Upper lobe of left lung (tissue), 6 donors: Measurements from ENCODE around the gene PEX5L. TPM values are rescaled to one million over a fixed set of nuclear protein-coding genes. Genes with fewer than 3 reads are reported as not detected.

Experiments
- ATAC-seq, 2 donors: fragments of 200-7000 bp; cut with Tn5 transposase; one replicate each; pipeline ENCODE4 v1.9.1; 2022; ENCODE audit warnings: mild to moderate bottlenecking in 2 of 2, moderate library complexity in 2 of 2; ENCODE audit not compliant: low FRiP score in 2 of 2
- DNase-seq, 2 donors: peaks; one replicate each; pipeline ENCODE4 v3.0.0-alpha.2; 2019 to 2020
- H3K27ac ChIP-seq, 4 donors: fragments of 200-600 bp; sonication (generic); one replicate each; pipeline ENCODE4 v1.5.1; 2016 to 2019
- H3K27me3 ChIP-seq, 4 donors: fragments of 200-600 bp; sonication (generic); one replicate each; pipeline ENCODE4 v1.5.1; 2017 to 2019
- H3K36me3 ChIP-seq, 4 donors: fragments of 200-600 bp; sonication (generic); one replicate each; pipeline ENCODE4 v1.5.1; 2016 to 2019
- H3K4me1 ChIP-seq, 4 donors: fragments of 200-600 bp; sonication (generic); one replicate each; pipeline ENCODE4 v1.5.1; 2018 to 2019
- H3K4me3 ChIP-seq, 4 donors: fragments of 200-600 bp; sonication (generic); one replicate each; pipeline ENCODE4 v1.5.1; 2017 to 2019; ENCODE audit warnings: mild to moderate bottlenecking in 2 of 4, moderate library complexity in 1 of 4
- H3K9me3 ChIP-seq, 4 donors: fragments of 200-600 bp; sonication (generic); one replicate each; pipeline ENCODE4 v1.5.1; 2018 to 2019
- EP300 ChIP-seq, 4 donors: sonication (generic); formaldehyde crosslinking; IDR thresholded peaks; one replicate each; pipeline ENCODE4 v1.5.1; 2017; ENCODE audit warnings: antibody characterized with exemption in 4 of 4, control low read depth in 2 of 4
- POLR2A ChIP-seq, 4 donors: fragments of 450-650 bp; IDR thresholded peaks; one replicate each; pipeline ENCODE4 v1.5.1; 2016 to 2017; ENCODE audit warnings: antibody characterized with exemption in 4 of 4, mild to moderate bottlenecking in 2 of 4
- POLR2AphosphoS5 ChIP-seq, 2 donors: sonication (generic); formaldehyde crosslinking; IDR thresholded peaks; one replicate each; pipeline ENCODE4 v1.5.1; 2017; ENCODE audit warnings: antibody characterized with exemption in 2 of 2
- WGBS, 2 donors: methylation state at CpG; one replicate each; pipeline ENCODE4 v1.1.5; 2017 to 2018; 5-methylcytosine and 5-hydroxymethylcytosine counted together
- total RNA-seq, 6 donors: library from RNA; depleted of rRNA in 4 of 6; stranded (reverse); fragments of >200 nt in 4 of 6; gene quantifications; one replicate each; pipeline versions ENCODE4 v1.1.0 to v1.2.1, GENCODE V29; 2016 to 2021
- TF ChIP-seq, protein P1 (sequence below), 6 experiments: fragments of 450-650 bp in 4 of 6; fragments of 200-600 bp in 2 of 6; sonication (generic) in 2 of 6; IDR thresholded peaks; one replicate each; pipeline ENCODE4 v1.5.1; 2016 to 2019; ENCODE audit warnings: antibody characterized with exemption in 6 of 6
- donor health status: DM: no; HTN: no; CAD: no; lungs with moderate emphysema.
- donor health status: DM: no; HTN: yes; CAD: no; lungs with severe emphysema.

Gene PEX5L
- total RNA-seq, 6 donors from 2014 or later, result not detected

DNA sequence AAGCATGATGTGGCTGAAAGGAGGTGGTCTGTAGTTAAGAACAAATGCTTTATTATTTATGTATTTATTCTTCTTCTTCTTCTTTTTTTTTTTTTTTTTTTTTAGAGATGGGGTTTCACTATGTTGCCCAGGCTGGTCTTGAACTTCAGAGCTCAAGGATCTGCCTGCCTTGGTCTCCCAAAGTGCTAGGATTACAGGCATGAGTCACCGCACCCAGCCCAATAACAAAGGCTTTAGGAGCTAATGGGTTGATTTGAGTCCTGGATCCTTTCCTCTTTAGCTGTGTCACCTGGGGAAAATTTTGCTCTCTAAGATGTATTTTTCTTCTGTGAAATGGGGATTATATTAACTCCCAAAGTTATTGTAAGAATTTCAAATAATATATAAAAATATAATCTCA is 168.8 kb downstream of the PEX5L start:
- 100% methylated on average over 1 of the region's 1 CpG for WGBS, 2 donors
- H3K9me3 ChIP-seq, result no peaks in the 10 kb centered on the region
- TF ChIP-seq POLR2AphosphoS5 (IDR thresholded peaks at IDR 0.05), result no peak
- TF ChIP-seq EP300 (IDR thresholded peaks at IDR 0.05), result no peak
- TF ChIP-seq, protein P1, sequence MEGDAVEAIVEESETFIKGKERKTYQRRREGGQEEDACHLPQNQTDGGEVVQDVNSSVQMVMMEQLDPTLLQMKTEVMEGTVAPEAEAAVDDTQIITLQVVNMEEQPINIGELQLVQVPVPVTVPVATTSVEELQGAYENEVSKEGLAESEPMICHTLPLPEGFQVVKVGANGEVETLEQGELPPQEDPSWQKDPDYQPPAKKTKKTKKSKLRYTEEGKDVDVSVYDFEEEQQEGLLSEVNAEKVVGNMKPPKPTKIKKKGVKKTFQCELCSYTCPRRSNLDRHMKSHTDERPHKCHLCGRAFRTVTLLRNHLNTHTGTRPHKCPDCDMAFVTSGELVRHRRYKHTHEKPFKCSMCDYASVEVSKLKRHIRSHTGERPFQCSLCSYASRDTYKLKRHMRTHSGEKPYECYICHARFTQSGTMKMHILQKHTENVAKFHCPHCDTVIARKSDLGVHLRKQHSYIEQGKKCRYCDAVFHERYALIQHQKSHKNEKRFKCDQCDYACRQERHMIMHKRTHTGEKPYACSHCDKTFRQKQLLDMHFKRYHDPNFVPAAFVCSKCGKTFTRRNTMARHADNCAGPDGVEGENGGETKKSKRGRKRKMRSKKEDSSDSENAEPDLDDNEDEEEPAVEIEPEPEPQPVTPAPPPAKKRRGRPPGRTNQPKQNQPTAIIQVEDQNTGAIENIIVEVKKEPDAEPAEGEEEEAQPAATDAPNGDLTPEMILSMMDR (IDR thresholded peaks at IDR 0.05), result no peak
- no peak for TF ChIP-seq POLR2A (IDR thresholded peaks at IDR 0.05)
- H3K27ac ChIP-seq, result no peak overlapping the region
- DNase-seq, result no peak
- H3K4me1 ChIP-seq, result no peaks in the 10 kb centered on the region
- no peaks in the 10 kb centered on the region for H3K27me3 ChIP-seq
- H3K4me3 ChIP-seq, result no peak overlapping the region
- no peak for ATAC-seq
- H3K36me3 ChIP-seq, result no peaks in the 10 kb centered on the region

DNA sequence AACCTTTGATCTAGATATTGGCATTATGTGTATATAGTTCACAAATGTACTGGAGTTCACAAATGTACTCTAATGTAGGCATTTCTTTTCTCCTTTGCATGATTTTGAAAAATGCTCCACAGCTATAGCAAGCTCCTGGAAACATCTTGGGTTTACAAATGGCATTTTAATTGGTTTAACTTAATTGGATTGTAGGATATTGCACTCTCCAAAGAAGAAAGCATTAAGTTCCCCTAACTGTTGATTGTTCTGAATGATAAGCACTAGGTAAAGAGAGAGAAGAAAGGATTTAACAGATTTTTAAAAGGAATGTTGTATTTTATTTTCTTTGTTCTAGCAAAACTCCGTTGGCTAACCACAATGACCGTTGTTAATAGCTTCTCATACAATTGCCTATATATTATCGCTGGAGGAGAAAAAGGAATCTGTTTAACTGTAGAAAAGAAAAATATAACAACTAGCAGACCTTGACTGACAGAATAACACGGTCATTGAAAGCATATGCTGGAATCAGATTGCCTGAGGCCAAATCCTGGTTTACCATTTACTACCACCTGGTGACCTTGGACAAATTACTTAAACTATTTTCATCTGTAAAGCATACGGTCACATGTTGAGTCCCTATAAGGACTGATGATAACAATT is 170.8 kb downstream of the PEX5L start:
- Histone ChIP-seq H3K9me3 (no peaks in the 10 kb centered on the region), H3K27ac (no peak overlapping the region), H3K27me3 (no peaks in the 10 kb centered on the region), H3K4me1 (no peaks in the 10 kb centered on the region), H3K4me3 (no peak overlapping the region), H3K36me3 (no peaks in the 10 kb centered on the region)
- ATAC-seq, result no peak
- 64 to 67% methylated on average over 5 of the region's 5 CpGs for WGBS, 2 donors
- TF ChIP-seq POLR2AphosphoS5 (IDR thresholded peaks at IDR 0.05) (no peak), EP300 (IDR thresholded peaks at IDR 0.05) (no peak), POLR2A (IDR thresholded peaks at IDR 0.05) (no peak)
- TF ChIP-seq, protein P1 (IDR thresholded peaks at IDR 0.05), result no peak
- DNase-seq, result no peak

DNA sequence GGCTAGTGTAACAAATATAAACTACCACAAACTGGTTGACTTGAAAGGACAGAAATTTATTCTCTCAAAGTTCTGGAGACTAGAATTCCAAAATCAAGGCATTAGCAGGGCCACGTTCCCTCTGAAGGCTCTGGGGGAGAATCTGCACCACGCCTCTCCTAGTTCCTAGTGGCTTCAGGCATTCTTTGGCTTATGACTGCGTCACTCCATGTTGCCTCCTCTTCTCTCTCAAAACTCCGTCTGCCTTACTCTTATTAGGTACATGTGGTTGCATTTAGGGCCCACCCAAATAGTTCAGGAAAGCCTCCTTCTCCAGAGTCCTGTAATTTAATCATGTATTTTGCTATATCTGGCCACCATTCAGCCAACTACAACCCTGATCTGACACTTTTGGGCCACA is 174.8 kb downstream of the PEX5L start:
- DNase-seq, result no peak
- H3K4me1 ChIP-seq, result no peaks in the 10 kb centered on the region
- H3K36me3 ChIP-seq, result no peaks in the 10 kb centered on the region
- H3K9me3 ChIP-seq, result no peaks in the 10 kb centered on the region
- TF ChIP-seq EP300 (IDR thresholded peaks at IDR 0.05) (no peak), POLR2A (IDR thresholded peaks at IDR 0.05) (no peak)
- TF ChIP-seq, protein P1 (IDR thresholded peaks at IDR 0.05), result no peak
- H3K27ac ChIP-seq, result no peak overlapping the region
- 83 to 95% methylated on average over 4 of the region's 4 CpGs for WGBS, 2 donors
- ATAC-seq, result no peak
- H3K27me3 ChIP-seq, result no peaks in the 10 kb centered on the region
- no peak overlapping the region for H3K4me3 ChIP-seq

DNA sequence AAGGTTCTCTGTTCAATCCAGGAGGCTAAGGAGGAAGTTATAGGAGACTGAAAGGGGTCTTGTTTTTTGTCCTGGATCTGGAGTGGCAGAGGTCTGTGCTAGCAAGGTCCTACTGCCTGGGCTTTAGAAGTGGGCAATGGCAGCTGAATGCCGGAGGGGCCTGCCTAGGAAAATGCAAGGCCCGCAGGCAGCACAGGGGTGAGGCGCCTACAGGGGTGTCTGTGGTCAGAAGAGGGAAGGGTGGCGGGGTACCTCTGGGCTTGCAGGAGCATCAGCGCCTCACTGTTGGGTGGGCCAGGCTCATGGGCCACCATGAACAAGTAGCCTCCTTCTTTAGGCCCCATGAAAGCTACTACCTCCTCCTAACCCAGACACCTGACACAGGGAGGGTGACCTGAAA is 175.4 kb downstream of the PEX5L start:
- Histone ChIP-seq H3K27me3 (no peaks in the 10 kb centered on the region), H3K4me3 (no peak overlapping the region), H3K36me3 (no peaks in the 10 kb centered on the region), H3K9me3 (no peaks in the 10 kb centered on the region), H3K27ac (no peak overlapping the region), H3K4me1 (no peaks in the 10 kb centered on the region)
- DNase-seq (peak in 1 of 2 donors; percentile 30), ATAC-seq (no peak)
- WGBS, 2 donors, result 96 to 98% methylated on average over 5 of the region's 5 CpGs
- TF ChIP-seq EP300 (IDR thresholded peaks at IDR 0.05) (no peak), POLR2AphosphoS5 (IDR thresholded peaks at IDR 0.05) (no peak), POLR2A (IDR thresholded peaks at IDR 0.05) (no peak)
- TF ChIP-seq, protein P1 (IDR thresholded peaks at IDR 0.05), result no peak
